OCI-LY1 (cell line): Measurements from ENCODE around the gene GSX1.

Source experiments
- CTCF ChIP-seq: fragments of 200-600 bp; sonication (generic), shearing (Covaris generic); IDR thresholded peaks from 2 replicates; pipeline ENCODE4 v1.5.1; 2017; ENCODE audit warnings: mild to moderate bottlenecking, antibody characterized with exemption, low read length, moderate library complexity, mixed read lengths
- EZH2 ChIP-seq: fragments of 200-600 bp; sonication (generic), shearing (Covaris generic); IDR thresholded peaks from 2 replicates; pipeline ENCODE4 v1.8.0; 2017; ENCODE audit warnings: borderline replicate concordance, mixed run types, mild to moderate bottlenecking, antibody characterized with exemption, low read length, moderate library complexity, mixed read lengths

- TF ChIP-seq CTCF (peak; percentile 80), EZH2 (no peak)
Observed at GRCh38 chr13:27830010-27830409, 37.7 kb downstream of the GSX1 start.
